Measurements from ENCODE around the gene ATP6V0A1. TPM values are rescaled to one million over a fixed set of nuclear protein-coding genes. Genes with fewer than 3 reads are reported as not detected.

ATP6V0A1 gene
- total RNA-seq, 3 donors from 2014 or later: 88.5 to 105 (median 95.6) TPM

DNA sequence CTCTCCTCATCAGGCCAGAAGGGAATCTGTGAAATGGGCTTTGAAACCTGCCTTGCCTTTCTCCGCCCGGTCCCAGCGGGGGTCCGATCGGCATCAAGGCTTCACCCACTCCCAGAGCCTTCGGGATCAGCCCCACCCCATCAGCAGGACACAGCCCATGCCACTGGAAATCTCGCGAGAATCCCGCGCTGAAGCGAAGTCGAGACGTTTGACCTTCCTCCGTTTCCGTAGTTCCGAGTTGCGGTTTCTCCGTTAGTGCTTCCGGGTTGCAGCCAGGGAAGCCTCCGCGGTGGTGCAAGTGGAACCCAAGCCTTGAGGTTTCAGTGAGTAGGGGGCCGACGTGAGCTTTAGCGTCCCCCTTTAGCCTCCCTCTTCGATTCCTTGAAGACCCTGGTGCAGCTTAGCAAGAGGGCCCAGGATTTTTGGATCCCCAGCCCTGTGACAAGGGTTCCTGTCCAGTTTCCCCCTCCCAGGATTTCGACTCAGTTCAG, 103.3 kb downstream of the ATP6V0A1 start, which contains the start of gene COASY:
TSS of gene COASY (plus strand) at position 252 of the 491 bp plus-strand sequence. CDS start 475 bp downstream, outside the sequence.
- no peaks in the 10 kb centered on the region for H3K36me3 ChIP-seq (ENCODE audit: low read depth)
- peak within 1 kb of the TSS; percentile 71 for H3K4me3 ChIP-seq
- intact Hi-C loops (cut with DNase I, micrococcal nuclease): no loop called here
- ATAC-seq (peak; percentile 85), DNase-seq (peak; percentile 97)
- TF ChIP-seq, protein P1, sequence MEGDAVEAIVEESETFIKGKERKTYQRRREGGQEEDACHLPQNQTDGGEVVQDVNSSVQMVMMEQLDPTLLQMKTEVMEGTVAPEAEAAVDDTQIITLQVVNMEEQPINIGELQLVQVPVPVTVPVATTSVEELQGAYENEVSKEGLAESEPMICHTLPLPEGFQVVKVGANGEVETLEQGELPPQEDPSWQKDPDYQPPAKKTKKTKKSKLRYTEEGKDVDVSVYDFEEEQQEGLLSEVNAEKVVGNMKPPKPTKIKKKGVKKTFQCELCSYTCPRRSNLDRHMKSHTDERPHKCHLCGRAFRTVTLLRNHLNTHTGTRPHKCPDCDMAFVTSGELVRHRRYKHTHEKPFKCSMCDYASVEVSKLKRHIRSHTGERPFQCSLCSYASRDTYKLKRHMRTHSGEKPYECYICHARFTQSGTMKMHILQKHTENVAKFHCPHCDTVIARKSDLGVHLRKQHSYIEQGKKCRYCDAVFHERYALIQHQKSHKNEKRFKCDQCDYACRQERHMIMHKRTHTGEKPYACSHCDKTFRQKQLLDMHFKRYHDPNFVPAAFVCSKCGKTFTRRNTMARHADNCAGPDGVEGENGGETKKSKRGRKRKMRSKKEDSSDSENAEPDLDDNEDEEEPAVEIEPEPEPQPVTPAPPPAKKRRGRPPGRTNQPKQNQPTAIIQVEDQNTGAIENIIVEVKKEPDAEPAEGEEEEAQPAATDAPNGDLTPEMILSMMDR (IDR thresholded peaks at IDR 0.05): no peak
- H3K4me1 ChIP-seq (ENCODE audit: low read depth): peaks cover 40% of the 10 kb centered on the region
- H3K9me3 ChIP-seq: no peaks in the 10 kb centered on the region

DNA sequence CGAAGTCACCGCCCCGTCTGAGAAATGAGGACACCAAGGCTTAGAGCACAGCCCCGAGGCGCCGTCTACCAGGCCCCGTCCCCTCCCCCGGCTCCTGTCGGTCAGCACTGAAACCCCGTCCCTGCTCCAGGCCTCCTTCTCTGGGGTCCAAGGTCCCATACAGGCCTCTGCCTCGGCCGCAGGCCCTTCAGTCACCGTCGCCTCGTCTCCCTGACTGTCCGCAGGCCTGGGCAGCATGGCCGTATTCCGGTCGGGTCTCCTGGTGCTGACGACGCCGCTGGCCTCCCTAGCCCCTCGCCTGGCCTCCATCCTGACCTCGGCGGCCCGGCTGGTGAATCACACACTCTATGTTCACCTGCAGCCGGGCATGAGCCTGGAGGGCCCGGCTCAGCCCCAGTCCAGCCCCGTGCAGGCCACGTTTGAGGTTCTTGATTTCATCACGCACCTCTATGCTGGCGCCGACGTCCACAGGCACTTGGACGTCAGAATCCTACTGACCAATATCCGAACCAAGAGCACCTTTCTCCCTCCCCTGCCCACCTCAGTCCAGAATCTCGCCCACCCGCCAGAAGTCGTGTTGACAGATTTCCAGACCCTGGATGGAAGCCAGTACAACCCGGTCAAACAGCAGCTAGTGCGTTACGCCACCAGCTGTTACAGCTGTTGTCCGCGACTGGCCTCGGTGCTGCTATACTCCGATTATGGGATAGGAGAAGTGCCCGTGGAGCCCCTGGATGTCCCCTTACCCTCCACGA, 103.9 kb downstream of the ATP6V0A1 start:
- no peaks in the 10 kb centered on the region for H3K36me3 ChIP-seq (ENCODE audit: low read depth)
- H3K9me3 ChIP-seq: no peaks in the 10 kb centered on the region
- ATAC-seq (peak; percentile 2), DNase-seq (no peak)
- H3K4me3 ChIP-seq: peak overlapping the region; percentile 71
- intact Hi-C loops (cut with DNase I, micrococcal nuclease): no loop called here
- H3K4me1 ChIP-seq (ENCODE audit: low read depth): peaks cover 40% of the 10 kb centered on the region
- TF ChIP-seq, protein P1 (IDR thresholded peaks at IDR 0.05): no peak

DNA sequence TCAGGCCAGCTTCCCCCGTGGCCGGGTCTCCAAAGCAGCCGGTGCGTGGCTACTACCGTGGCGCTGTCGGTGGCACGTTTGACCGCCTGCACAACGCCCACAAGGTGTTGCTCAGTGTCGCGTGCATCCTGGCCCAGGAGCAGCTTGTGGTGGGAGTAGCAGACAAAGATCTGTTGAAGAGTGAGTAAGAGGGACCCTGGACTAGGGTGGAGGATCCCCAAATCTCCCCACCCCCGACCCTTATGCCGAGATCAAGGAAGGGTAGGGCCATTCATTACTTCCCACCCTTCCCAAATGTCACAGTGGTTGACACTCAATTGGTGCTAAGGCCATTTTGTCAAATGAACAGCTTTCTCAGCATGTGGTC, 104.4 kb downstream of the ATP6V0A1 start:
- DNase-seq (peak in 1 of 3 donors; percentile 54), ATAC-seq (no peak)
- Histone ChIP-seq H3K4me1 (ENCODE audit: low read depth) (peaks cover 45% of the 10 kb centered on the region), H3K4me3 (peak overlapping the region; percentile 71), H3K36me3 (ENCODE audit: low read depth) (no peaks in the 10 kb centered on the region), H3K9me3 (no peaks in the 10 kb centered on the region)
- intact Hi-C loops (cut with DNase I, micrococcal nuclease): no loop called here
- TF ChIP-seq, protein P1 (IDR thresholded peaks at IDR 0.05): no peak

DNA sequence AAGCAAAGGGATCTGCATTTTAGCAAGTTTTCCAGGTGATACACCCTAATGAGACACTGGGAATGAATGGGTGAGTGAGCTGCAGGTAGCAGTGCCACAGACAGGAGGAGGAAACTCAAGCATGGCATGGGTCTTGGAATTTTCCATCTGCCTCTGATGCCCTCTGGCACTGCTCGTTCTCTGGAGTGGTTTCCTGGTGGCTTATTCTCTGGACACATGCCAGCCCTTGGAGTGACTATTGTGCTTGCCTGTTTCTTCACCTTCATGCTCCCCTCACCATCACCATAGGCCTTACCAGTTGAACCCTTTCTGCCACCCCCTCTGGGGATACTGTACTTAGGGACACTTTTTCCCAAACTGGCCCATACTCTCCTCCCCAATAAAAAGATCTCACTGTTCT, 104.9 kb downstream of the ATP6V0A1 start:
- Histone ChIP-seq H3K36me3 (ENCODE audit: low read depth) (no peaks in the 10 kb centered on the region), H3K4me1 (ENCODE audit: low read depth) (peaks cover 47% of the 10 kb centered on the region), H3K4me3 (no peak overlapping the region), H3K9me3 (no peaks in the 10 kb centered on the region)
- DNase-seq: peak in 1 of 3 donors; percentile 25
- TF ChIP-seq, protein P1 (IDR thresholded peaks at IDR 0.05): no peak
- no peak for ATAC-seq
- intact Hi-C loops (cut with DNase I, micrococcal nuclease): no loop called here

DNA sequence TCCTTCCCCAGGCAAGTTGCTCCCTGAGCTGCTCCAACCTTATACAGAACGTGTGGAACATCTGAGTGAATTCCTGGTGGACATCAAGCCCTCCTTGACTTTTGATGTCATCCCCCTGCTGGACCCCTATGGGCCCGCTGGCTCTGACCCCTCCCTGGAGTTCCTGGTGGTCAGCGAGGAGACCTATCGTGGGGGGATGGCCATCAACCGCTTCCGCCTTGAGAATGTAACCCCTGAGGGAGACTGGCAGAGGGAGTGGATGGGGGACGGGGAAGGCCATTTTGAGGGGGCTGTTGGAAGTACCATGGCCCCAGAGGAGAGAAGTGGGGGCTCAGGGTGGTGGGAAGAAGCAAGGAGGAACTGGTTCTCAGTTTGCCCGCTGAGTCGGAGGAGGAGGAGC, 105.3 kb downstream of the ATP6V0A1 start:
- DNase-seq: no peak
- intact Hi-C loops (cut with DNase I, micrococcal nuclease): no loop called here
- H3K4me3 ChIP-seq: no peak overlapping the region
- no peaks in the 10 kb centered on the region for H3K36me3 ChIP-seq (ENCODE audit: low read depth)
- no peak for ATAC-seq
- TF ChIP-seq, protein P1 (IDR thresholded peaks at IDR 0.05): no peak
- H3K9me3 ChIP-seq: no peaks in the 10 kb centered on the region
- peaks cover 46% of the 10 kb centered on the region for H3K4me1 ChIP-seq (ENCODE audit: low read depth)

Data from mucosa of descending colon (tissue), 3 donors.